Kidney glomerular epithelial cell (primary cell): Measurements from ENCODE around the gene MT1B.
"Not testable (repeated sequence)": the region's sequence is repeated elsewhere in the genome, so short reads cannot be mapped to it uniquely, and the experiment has no call there.

Source experiments
- DNase-seq: peaks from one replicate; lab custom pipeline; 2025; lab: John Stamatoyannopoulos, UW

Gene MT1B

DNA sequence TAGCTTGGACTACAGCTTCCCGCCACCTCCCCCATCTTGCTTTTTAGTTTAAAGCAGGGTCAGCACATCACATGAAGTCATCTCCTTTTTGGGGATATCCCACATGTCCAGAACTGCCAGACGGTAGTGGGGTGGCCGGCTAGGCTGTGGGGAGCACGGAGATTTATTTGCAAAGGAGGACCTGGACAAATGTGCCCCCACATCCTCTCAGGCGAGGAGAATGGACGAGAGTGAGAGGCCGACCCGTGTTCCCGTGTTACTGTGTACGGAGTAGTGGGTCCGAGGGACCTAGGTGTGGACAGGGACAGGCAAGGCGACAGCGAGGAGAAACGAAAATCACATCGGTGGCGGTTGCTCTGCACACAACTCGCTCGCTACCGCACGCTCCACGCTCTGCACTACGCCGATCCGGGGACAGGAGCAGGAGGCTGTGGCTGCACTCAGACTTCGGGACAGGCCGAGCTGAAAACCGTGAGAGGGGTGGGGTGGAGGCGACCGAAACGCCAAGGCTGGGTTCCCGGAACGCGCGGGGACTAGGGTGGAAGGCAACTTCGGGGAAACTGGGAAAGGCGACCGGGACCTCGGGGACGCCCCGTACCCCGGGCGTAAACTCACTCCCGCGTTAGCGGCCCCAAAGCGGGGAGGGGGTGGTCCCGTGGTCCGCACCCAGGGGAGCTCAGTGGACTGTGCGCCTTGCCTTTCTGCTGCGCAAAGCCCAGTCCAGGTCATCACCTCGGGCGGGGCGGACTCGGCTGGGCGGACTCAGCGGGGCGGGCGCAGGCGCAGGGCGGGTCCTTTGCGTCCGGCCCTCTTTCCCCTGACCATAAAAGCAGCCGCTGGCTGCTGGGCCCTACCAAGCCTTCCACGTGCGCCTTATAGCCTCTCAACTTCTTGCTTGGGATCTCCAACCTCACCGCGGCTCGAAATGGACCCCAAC lies 13.6 kb upstream of the MT1B start, which contains the start of gene MT1A:
Gene MT1A (plus strand): TSS at position 853 of the 937 bp plus-strand sequence. CDS start 73 bp downstream, at position 926.
- no peak for DNase-seq

- no peak for DNase-seq
Observed at GRCh38 chr16:56639045-56639444, 12.6 kb upstream of the MT1B start.

DNA sequence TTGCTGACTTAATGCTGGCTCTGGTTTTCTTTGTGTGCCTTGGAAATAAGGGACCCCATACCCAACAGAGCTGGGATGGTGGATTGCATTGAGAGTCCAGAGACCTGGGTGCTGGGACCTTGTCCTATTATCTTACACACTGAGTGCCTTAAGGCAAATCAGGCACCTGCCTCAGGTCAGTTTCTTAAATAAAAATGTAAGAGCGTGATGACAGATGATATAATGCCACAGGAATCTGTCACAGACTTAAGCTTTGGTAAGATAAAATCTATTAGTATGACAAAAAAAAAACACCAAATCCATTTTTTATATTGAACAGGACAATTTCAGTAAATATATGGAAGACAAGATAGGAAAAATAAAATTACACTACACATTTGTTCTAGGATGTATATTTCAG lies 11.6 kb upstream of the MT1B start:
- no peak for DNase-seq

DNA sequence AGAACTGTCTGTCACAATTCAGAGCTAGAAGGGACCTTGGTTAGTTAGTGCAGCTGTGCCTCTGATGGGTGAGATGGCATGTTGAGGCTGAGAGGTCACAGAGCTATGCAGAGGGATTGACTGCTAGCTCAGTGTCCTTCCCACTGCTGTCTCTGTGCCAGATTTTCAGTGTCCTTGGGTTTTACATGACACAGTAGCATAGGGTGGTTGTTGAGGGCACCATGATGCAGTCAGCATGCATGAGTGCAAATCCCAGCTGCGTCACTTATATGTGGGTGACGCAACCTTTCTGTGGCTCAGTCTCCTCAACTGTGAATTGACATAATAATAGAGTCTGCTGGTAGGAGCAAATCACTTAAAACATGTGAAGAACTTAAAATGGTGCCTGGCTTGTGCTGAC lies 10.5 kb upstream of the MT1B start:
- no peak for DNase-seq

- DNase-seq, result peak; percentile 53
Observed at GRCh38 chr16:56643080-56643778, 8.5 kb upstream of the MT1B start.

DNA sequence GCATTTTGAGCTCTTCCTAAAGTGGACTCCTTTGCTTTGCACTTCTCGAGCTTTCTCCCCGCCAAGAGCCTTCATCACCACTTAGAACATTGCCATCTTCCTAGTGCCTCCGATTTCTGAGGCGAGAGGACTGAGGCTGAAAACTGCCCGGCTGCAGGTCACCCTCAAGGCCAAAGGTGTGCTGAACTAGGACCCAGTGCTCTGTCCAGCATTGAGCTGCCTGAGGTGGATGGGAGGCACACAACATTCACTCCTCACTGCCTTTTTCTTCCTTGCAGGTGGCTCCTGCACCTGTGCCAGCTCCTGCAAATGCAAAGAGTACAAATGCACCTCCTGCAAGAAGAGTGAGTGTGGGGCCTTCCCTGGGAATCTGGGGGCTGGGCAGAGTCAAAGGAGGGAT lies 7.9 kb upstream of the MT1B start:
- no peak for DNase-seq

DNA sequence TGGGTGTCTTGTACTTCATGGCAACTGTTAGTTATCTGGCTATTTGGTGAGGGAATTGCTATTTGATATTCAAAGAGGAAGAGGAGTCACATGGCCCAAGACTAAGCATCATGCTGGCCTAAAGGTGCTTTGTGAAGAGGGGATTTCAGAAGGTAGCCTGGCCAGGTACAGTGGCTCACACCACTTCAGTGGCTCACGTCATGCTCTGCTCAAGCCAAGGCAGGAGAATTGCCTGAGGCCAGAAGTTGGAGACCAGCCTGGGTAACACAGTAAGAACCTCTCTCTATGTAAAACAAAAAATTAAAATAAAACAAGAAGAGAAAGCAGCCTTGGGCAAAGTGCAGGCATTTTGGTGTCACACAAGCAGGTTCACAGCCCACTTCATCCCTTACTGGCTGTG lies 6.4 kb upstream of the MT1B start:
- no peak for DNase-seq

DNA sequence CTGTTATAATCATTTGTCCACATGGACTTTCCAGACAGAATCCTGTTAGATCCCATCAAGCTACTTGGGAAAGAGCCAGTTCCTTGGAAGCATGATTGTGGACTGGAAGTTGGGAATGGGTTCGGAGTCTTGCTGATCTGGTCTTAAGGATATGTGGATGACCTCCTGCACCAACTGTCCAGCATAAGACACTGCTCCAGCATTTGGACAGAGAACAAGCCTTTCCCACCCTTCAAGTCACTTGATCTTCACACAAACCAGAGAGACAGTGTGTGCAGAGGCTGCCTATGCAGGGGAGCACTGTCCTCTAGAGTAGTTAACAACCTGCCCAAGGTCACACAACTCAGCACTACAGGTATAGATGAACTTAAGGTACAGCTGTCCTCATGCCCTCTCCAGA lies 5.8 kb upstream of the MT1B start:
- DNase-seq, result no peak

DNA sequence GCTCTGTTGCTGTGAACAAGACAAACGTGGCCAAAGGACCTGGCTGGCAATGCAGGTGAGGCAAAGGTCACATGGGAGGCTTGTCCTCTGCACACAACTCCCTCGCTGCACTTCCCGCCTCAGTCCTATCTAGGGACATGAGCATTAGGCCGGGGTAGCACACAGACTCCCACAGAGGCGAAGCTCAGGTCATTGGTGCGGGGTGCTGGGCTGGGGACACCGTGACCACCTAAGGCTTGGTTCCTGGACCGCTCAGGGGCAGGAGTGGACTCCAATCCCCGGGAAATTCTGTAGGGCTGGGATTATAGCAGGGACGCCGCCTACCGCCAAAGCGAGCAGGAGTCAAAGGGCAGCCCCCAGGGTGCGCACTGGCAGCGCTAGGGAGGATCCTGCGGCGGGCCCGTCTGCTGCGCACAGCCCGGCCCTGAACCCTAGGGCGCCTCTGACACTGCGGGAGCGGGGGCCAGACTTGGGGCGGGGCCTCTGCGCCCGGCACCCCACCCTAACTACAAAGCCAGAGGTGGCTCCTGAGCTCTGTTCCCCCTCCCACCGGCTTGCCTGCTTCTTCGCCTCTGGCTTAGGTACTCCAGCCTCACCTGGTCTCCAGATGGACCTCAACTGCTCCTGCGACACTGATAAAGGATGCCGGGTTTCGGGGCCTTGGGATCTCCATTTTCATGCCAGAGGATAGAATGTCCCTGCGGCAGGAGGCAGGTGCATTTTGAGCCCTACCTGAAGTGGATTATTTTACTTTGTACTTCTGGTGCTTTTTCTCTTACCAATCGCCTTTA lies 3.9 kb upstream of the MT1B start:
- no peak for DNase-seq

GRCh38 chr16:56649271-56649670 lies 2.4 kb upstream of the MT1B start:
- DNase-seq, result no peak

DNA sequence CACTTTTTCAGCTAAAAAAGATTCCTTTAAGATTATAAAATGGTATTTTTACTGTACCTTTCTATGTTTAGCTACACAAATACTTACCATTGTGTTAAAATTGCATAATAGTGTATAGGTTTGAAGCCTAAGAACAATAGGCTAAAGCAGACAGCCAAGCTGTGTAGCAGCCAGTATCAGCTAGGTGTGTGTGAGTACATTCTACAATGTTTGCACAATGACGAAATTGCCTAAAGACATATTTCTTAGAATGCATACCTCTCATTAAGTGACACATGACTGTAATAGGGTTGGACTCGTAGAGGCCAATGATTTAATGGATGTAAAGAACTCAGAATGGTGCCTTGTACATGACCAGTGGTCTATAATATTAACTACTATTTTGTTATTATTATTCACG lies 1.9 kb upstream of the MT1B start:
- DNase-seq, result no peak

- no peak for DNase-seq
Observed at GRCh38 chr16:56652600-56652999, 914 bp downstream of the MT1B start.

DNA sequence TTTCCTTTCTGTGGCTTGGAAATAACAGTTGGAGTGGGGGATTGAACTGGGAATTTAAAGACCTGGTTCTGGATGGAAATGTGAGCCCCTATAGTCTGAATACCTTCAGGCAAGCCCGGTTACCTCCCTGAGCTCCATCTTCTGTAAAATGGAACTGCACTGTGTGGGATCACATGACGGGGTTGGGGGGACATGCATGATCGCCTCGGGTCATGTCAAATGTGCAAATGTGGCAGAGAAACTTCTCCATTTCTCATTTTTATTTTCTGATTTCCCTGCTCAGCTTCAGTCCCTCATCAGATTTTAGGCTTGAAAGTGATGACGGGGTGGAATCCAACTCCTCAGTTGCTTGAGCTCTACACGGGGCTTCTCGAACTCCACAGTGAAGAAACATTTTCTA lies 1.5 kb downstream of the MT1B start:
- DNase-seq, result no peak

GRCh38 chr16:56657555-56658326 lies 6.1 kb downstream of the MT1B start, which contains the start of gene MT1F:
Gene MT1F (plus strand): TSS chr16:56657959. CDS start chr16:56658059, 100 bp downstream.
- DNase-seq, result peak; percentile 91

DNA sequence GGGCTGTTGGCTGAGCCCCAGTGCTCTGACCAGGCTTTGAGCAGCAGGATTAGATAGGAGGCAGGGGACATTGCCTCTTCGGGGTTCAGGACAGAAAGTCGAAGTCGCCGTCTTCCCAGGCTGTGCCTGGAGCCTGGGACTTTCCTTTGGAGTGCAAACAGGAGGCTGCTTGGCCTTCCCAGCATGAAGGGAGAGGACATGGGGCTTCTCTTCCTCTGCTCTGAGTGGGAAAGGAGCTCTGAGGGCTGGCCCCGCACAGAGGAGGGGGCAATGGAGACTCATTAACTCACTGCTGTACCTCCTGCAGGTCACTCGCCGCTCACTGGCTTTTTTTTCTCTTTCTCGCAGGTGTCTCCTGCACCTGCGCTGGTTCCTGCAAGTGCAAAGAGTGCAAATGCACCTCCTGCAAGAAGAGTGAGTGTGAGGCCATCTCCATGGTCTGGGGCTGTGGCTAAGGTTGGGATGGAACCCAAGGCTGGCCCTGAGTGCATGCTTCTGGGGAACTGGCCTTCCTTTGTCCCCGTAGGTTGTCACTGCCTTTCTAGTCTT lies 6.7 kb downstream of the MT1B start:
- DNase-seq, result no peak

- no peak for DNase-seq
Observed at GRCh38 chr16:56662357-56663354, 11.0 kb downstream of the MT1B start.

DNA sequence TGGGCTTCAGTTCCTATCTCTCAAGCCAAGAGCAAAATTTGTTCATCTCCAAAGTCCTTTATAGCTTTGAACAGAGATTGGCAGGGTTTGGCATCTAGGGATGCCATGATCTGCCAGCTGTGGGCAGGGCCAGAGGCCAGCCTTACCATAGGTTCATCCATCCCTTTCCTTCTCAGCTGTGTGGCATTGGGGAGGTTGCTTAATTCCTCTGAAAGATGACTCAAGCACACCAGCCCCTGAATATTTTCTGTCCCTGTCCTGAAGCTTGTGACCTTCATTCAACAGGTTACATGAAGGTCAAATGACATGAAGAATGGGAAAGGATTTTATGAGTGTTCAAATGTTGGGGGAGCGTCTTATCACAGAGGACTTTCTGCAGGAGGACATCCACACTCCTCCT lies 12.8 kb downstream of the MT1B start:
- DNase-seq, result no peak

GRCh38 chr16:56665286-56666261 lies 13.9 kb downstream of the MT1B start:
- DNase-seq, result not testable (repeated sequence)
